HepG2 (cell line): ENCODE results near the gene HSPA1A. TPM values are rescaled to one million over a fixed set of nuclear protein-coding genes. Genes with fewer than 3 reads are reported as not detected.
"Not testable (repeated sequence)": the region's sequence is repeated elsewhere in the genome, so short reads cannot be mapped to it uniquely, and the experiment has no call there.

Source experiments
- ATAC-seq: fragments of 200-7000 bp; cut with Tn5 transposase; 3 replicates; pipeline ENCODE4 v1.9.1; 2020; ENCODE audit warnings: mild to moderate bottlenecking, moderate library complexity
- BruUV-seq: library from RNA; stranded (reverse); fragments of 400-500 nt; replicated peaks from 2 replicates; lab custom pipeline; 2021; lab: Mats Ljungman, UMichigan
- CTCF ChIA-PET: fragments of 300-600 bp; formaldehyde crosslinking; extraction: SDS; loops from one replicate; lab custom pipeline; 2021; ENCODE audit warnings: low total read pairs, inconsistent platforms, low intra/inter-chr PET ratio; lab: Yijun Ruan, JAX
- POLR2A ChIA-PET: fragments of 350-600 bp; sonication (Branson Sonifier 250); formaldehyde crosslinking; loops from one replicate; lab custom pipeline; 2020; ENCODE audit warnings: antibody characterized with exemption, inconsistent platforms; lab: Yijun Ruan, JAX
- DNase-seq: peaks from one replicate; pipeline ENCODE4 v3.0.0-alpha.2; 2015; ENCODE audit warnings: low spot score
- FAIRE-seq: peaks from 3 replicates; lab custom pipeline; 2011; peaks lifted over from hg19 to GRCh38; lab: Jason Lieb, UNC
- H2AFZ ChIP-seq: one replicate; pipeline ENCODE4 v1.6.1; 2011; ENCODE audit warnings: low read length, inconsistent platforms
- H3K27ac ChIP-seq: fragments of 300-600 bp; 3 replicates; pipeline ENCODE4 v1.8.0; 2011; ENCODE audit warnings: mixed run types, mild to moderate bottlenecking, mixed read lengths, low read length, inconsistent platforms; ENCODE audit not compliant: insufficient read depth; ENCODE audit errors: extremely low read length
- H3K27me3 ChIP-seq, 2 experiments: fragments of 200-600 bp in 1 of 2; 2 replicates in 1 of 2; 3 replicates in 1 of 2; pipeline versions ENCODE4 v1.6.0 to v1.8.0; 2011; ENCODE audit warnings: low read length in 2 of 2, mild to moderate bottlenecking in 2 of 2, moderate library complexity in 2 of 2, inconsistent platforms in 1 of 2; ENCODE audit not compliant: insufficient read depth in 2 of 2, control insufficient read depth in 1 of 2
- H3K36me3 ChIP-seq, 2 experiments: fragments of 200-600 bp in 1 of 2; replicated peaks in 1 of 2; 2 replicates in 1 of 2; 3 replicates in 1 of 2; pipeline versions ENCODE4 v1.5.1 to v1.8.0; 2011; ENCODE audit warnings: low read length in 2 of 2, inconsistent platforms in 1 of 2; ENCODE audit not compliant: insufficient read depth in 2 of 2, control insufficient read depth in 1 of 2
- H3K4me1 ChIP-seq: 2 replicates; pipeline ENCODE4 v1.5.1; 2012; ENCODE audit warnings: low read length, inconsistent platforms; ENCODE audit not compliant: insufficient read depth
- H3K4me2 ChIP-seq: 2 replicates; pipeline ENCODE4 v1.6.0; 2011; ENCODE audit warnings: low read depth, low read length, inconsistent platforms
- H3K4me3 ChIP-seq, 3 experiments: fragments of 200-600 bp in 1 of 3; sonication (generic), shearing (Covaris generic) in 1 of 3; replicated peaks in 1 of 3; 2 replicates each; pipeline ENCODE4 v1.5.1; 2011 to 2016; ENCODE audit warnings: low read length in 3 of 3, inconsistent platforms in 2 of 3, low read depth in 2 of 3, mild to moderate bottlenecking in 2 of 3, control low read depth in 1 of 3, mixed read lengths in 1 of 3; ENCODE audit not compliant: insufficient read depth in 1 of 3
- H3K79me2 ChIP-seq: one replicate; pipeline ENCODE4 v1.6.1; 2011; ENCODE audit warnings: low read length, inconsistent platforms; ENCODE audit not compliant: insufficient read depth
- H3K9ac ChIP-seq: 2 replicates; pipeline ENCODE4 v1.6.0; 2011; ENCODE audit warnings: mild to moderate bottlenecking, low read depth, low read length, inconsistent platforms; ENCODE audit not compliant: insufficient read depth
- H3K9me3 ChIP-seq: 2 replicates; pipeline ENCODE4 v1.5.1; 2012; ENCODE audit warnings: mild to moderate bottlenecking, low read length
- H4K20me1 ChIP-seq: 2 replicates; pipeline ENCODE4 v1.6.0; 2011; ENCODE audit warnings: inconsistent platforms, mild to moderate bottlenecking, low read length, moderate library complexity; ENCODE audit not compliant: insufficient read depth
- AHDC1 ChIP-seq: sonication (generic); formaldehyde crosslinking; IDR thresholded peaks from 2 replicates; pipeline ENCODE4 v1.5.1; 2020; ENCODE audit warnings: mild to moderate bottlenecking, missing genetic modification reagents, borderline replicate concordance
- NCOA1 ChIP-seq: sonication (generic); formaldehyde crosslinking; IDR thresholded peaks from 2 replicates; pipeline ENCODE4 v1.9.0; 2021; ENCODE audit warnings: missing genetic modification reagents
- NONO ChIP-seq, 2 experiments: fragments of 450-650 bp in 1 of 2; sonication (generic) in 1 of 2; formaldehyde crosslinking in 1 of 2; IDR thresholded peaks in 1 of 2; conservative IDR thresholded peaks in 1 of 2; 2 replicates each; pipeline versions ENCODE4 v1.6.1 to v1.8.0; 2017 to 2022; ENCODE audit warnings: mild to moderate bottlenecking in 1 of 2, missing genetic modification reagents in 1 of 2, moderate library complexity in 1 of 2
- ZMYM4 ChIP-seq: sonication (generic); formaldehyde crosslinking; IDR thresholded peaks from 2 replicates; pipeline ENCODE4 v1.8.1; 2023; ENCODE audit warnings: mild to moderate bottlenecking, missing genetic modification reagents
- ZNF331 ChIP-seq: sonication (generic); formaldehyde crosslinking; IDR thresholded peaks from 2 replicates; pipeline ENCODE4 v1.4.0; 2020; ENCODE audit warnings: missing genetic modification reagents
- ZNF383 ChIP-seq: sonication (generic); formaldehyde crosslinking; IDR thresholded peaks from 2 replicates; pipeline ENCODE4 v1.4.0; 2020; ENCODE audit warnings: missing genetic modification reagents, mild to moderate bottlenecking, borderline replicate concordance
- ZNF563 ChIP-seq: sonication (generic); formaldehyde crosslinking; IDR thresholded peaks from 2 replicates; pipeline ENCODE4 v1.8.0; 2022; ENCODE audit warnings: mild to moderate bottlenecking, moderate library complexity, missing genetic modification reagents
- ZNF567 ChIP-seq: sonication (generic); formaldehyde crosslinking; IDR thresholded peaks from 2 replicates; pipeline ENCODE4 v1.8.1; 2023; ENCODE audit warnings: mild to moderate bottlenecking, missing genetic modification reagents, borderline replicate concordance
- WGBS: methylation state at CpG from one replicate; pipeline ENCODE4 v1.1.6; 2017; ENCODE audit warnings: low lambda C conversion rate; 5-methylcytosine and 5-hydroxymethylcytosine counted together
- in situ Hi-C: cut with HindIII; loops from 2 replicates; pipeline ENCODE4 v1.10.0; 2017; ENCODE audit warnings: low pct_unique_long_range_greater_than_20kb; ENCODE audit not compliant: extremely low pct_ligation_motif_present
- intact Hi-C: fragments of 100-400 bp; cut with micrococcal nuclease; formaldehyde crosslinking; loops from one replicate; pipeline ENCODE4 v1.10.0; 2022; ENCODE audit not compliant: unreplicated experiment
- polyA plus RNA-seq, 8 experiments: library from polyadenylated mRNA; depleted of rRNA in 3 of 8; stranded (reverse) in 7 of 8; unstranded in 1 of 8; fragments of >200 nt; fragmentation: Illumina TruSeq in 4 of 8; extraction: Trizol in 4 of 8; gene quantifications; 2 replicates each; pipeline versions ENCODE4 v1.2.1 to v1.2.3, GENCODE V29; 2011 to 2016; ENCODE audit warnings: low read depth in 4 of 8, missing spikeins in 1 of 8, mixed read lengths in 1 of 8; ENCODE audit not compliant: insufficient read depth in 1 of 8
- total RNA-seq, 5 experiments: library from RNA; depleted of rRNA; stranded (reverse); fragments of >200 nt; fragmentation: Illumina TruSeq; extraction: Trizol; gene quantifications; 2 replicates each; pipeline ENCODE4 v1.2.3, GENCODE V29; 2016; ENCODE audit warnings: low read depth in 1 of 5
- TF ChIP-seq, protein P1 (sequence below): sonication (generic); formaldehyde crosslinking; IDR thresholded peaks from 2 replicates; pipeline ENCODE4 v1.8.0; 2022; ENCODE audit warnings: mild to moderate bottlenecking, missing genetic modification reagents, borderline replicate concordance

HSPA1A gene
- total and polyA plus RNA-seq, 2 of the 13 experiments (the other 11 are each of a cell fraction or from before 2014, with no cell fraction given), result 44.5 to 85.0 TPM

GRCh38 chr6:31837369-31838113 lies 22.2 kb downstream of the HSPA1A start (continued):
- TF ChIP-seq, protein P1, sequence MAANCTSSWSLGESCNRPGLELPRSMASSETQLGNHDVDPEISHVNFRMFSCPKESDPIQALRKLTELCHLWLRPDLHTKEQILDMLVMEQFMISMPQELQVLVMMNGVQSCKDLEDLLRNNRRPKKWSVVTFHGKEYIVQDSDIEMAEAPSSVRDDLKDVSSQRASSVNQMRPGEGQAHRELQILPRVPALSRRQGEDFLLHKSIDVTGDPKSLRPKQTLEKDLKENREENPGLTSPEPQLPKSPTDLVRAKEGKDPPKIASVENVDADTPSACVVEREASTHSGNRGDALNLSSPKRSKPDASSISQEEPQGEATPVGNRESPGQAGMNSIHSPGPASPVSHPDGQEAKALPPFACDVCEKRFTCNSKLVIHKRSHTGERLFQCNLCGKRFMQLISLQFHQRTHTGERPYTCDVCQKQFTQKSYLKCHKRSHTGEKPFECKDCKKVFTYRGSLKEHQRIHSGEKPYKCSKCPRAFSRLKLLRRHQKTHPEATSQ, result 0 out of 2 replicates have a peak, but pooled peaks have one; percentile 9
- TF ChIP-seq ZNF383 (CRISPR knock-in tag), result no peak
- TF ChIP-seq ZNF331 (CRISPR knock-in tag), result no peak
- no peak for TF ChIP-seq ZNF567 (CRISPR knock-in tag)
- TF ChIP-seq ZMYM4 (CRISPR knock-in tag), result 0 out of 2 replicates have a peak, but pooled peaks have one; percentile 1
- TF ChIP-seq, all 625 proteins: peak for 26

DNA sequence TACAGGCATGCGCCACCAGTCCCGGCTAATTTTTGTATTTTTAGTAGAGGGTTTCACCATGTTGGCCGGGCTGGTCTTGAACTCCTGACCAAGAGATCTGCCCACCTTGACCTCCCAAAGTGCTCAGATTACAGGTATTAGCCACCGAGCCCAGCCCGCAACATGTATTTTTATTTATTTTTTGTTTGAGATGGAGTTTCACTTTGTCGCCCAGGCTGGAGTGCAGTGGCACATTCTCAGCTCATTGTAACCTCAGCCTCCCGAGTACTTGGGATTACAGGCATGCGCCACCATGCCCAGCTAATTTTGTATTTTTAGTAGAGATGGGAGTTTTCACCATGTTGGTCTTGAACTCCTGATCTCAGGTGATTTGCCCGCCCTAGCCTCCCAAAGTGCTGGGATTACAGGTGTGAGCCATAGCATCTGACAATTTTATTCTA lies 22.8 kb downstream of the HSPA1A start:
- Histone ChIP-seq H3K4me2 (peak overlapping the region; percentile 84), H3K36me3 (peaks cover 12 to 33% of the 10 kb centered on the region in 2 experiments), H3K27ac (peak overlapping the region; percentile 4), H3K79me2 (peaks cover 35% of the 10 kb centered on the region), H3K4me3 (peak overlapping the region; percentile 75 to 98 (median 93); a peak in 5 of 6 replicates), H3K4me1 (peaks cover 44% of the 10 kb centered on the region), H3K9ac (peak overlapping the region; percentile 98; the same call in 1 of the 2 replicates), H4K20me1 (peaks cover 43% of the 10 kb centered on the region)
- intact Hi-C loops, result loop anchor here (10.0 kb wide), 1 partner anchor 117 kb away; the partner anchor contains the start of genes NELFE and SKIC2
- POLR2A ChIA-PET, result interaction anchor here (0.6 to 15.7 kb wide), 11 partner anchors 9 to 100 kb away, joined by 3 to 264 read pairs (median 8); partner anchors contain the start of genes HSPA1B, MSH5 and NEU1
- CTCF ChIA-PET; in situ Hi-C loops; BruUV-seq; H3K9me3 ChIP-seq; DNase-seq; H2AFZ ChIP-seq; H3K27me3 ChIP-seq; ATAC-seq; FAIRE-seq; TF ChIP-seq NONO (IDR thresholded peaks at IDR 0.05): not testable (repeated sequence)
- 89% methylated on average over 9 of the region's 9 CpGs for WGBS
- 0 out of 2 replicates have a peak, but pooled peaks have one; percentile 23 for TF ChIP-seq ZNF563
- peak; percentile 40; the same call in 1 of the 2 replicates for TF ChIP-seq NONO (CRISPR knock-in tag; conservative IDR thresholded peaks at IDR 0.05)
- 0 out of 2 replicates have a peak, but pooled peaks have one; percentile 33 for TF ChIP-seq AHDC1
- TF ChIP-seq NCOA1 (CRISPR knock-in tag), result 0 out of 2 replicates have a peak, but pooled peaks have one; percentile 48
